Cardiac septum (tissue), 1 donor: ENCODE data around the gene FANCG. TPM values are rescaled to one million over a fixed set of nuclear protein-coding genes. Genes with fewer than 3 reads are reported as not detected.
A peak's percentile ranks its signal among the peaks of the same experiment; 100 is the strongest.

Experiments
- DNase-seq: peaks from one replicate; pipeline ENCODE4 v3.0.0-alpha.2; 2020; ENCODE audit warnings: low spot score
- intact Hi-C: fragments of 100-400 bp; cut with DNase I; formaldehyde crosslinking; loops from one replicate; pipeline ENCODE4 v1.14.0; 2022
- total RNA-seq: library from RNA; stranded (reverse); fragmentation: NEBNext Ultra II Directional; extraction: Animal tissue kit (Norgen Biotek cat#: 25700); gene quantifications from one replicate; pipeline ENCODE4 v1.2.1, GENCODE V29; 2021
- donor health status: DM: no; HTN: no; CAD: no.

FANCG gene
- total RNA-seq, 1 donor from 2014 or later: 5.6 TPM

DNA sequence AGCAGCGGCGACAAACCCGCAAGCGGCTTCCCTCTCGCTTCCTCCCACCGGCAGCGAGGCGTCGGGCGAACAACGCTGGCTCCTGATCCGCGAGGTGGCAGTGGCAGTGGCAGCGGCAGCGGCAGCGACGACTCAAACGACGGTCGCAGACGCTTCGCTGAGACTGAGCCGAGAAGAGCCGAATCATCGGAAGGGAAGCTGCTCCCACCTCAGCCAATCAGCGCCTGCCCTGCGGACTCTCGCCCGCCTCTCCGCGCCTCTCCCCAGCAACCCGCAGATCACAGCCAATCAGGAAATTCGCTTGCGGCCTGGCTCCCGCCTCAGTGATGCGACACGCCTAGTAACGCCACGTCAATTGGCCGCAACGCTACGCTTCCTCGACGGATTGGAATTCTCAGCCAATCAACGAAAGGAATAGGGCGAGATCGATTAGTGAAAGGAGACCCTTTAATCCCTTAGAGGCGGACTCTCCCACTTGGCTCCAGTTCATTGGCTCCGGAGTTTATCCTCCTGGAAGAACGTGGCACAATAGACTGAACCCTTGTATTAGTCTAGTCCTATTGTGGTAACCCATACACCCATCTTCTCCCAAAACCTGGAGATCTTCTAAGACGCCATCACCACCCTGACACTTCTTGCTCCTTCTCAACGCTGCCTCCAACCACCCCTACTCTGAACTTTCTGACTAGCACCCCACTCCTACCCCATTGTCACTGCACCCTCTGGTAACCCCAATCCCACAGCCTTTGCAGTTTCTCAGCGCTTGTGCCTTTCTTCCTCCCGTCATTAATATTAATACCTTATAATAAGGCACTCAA, 7.1 kb downstream of the FANCG start, which contains the start of gene VCP:
Gene VCP, minus strand, starts transcription at position 165 of the 818 bp plus-strand sequence. CDS start 272 bp downstream, outside the sequence.
- intact Hi-C loops: loop anchor here (5.0 to 10.0 kb wide), 2 partner anchors 80 to 532 kb away; partner anchors contain the start of gene TESK1
- peak; percentile 99 for DNase-seq

GRCh38 chr9:35071814-35072460, 7.8 kb downstream of the FANCG start:
- intact Hi-C loops: loop anchor here (5.0 to 10.0 kb wide), 2 partner anchors 80 to 533 kb away; partner anchors contain the start of gene TESK1
- DNase-seq: peak; percentile 94

GRCh38 chr9:35070823-35071813, 8.6 kb downstream of the FANCG start:
- intact Hi-C loops: loop anchor here (5.0 to 10.0 kb wide), 2 partner anchors 79 to 534 kb away; partner anchors contain the start of gene TESK1
- no peak for DNase-seq

GRCh38 chr9:35069020-35069419, 10.7 kb downstream of the FANCG start:
- intact Hi-C loops: no loop called here

GRCh38 chr9:35067056-35067455, 12.7 kb downstream of the FANCG start:
- DNase-seq: no peak
- intact Hi-C loops: no loop called here

More at GRCh38 chr9:35069020-35069419, 10.7 kb downstream of the FANCG start:
- no peak for DNase-seq

- DNase-seq: no peak
- intact Hi-C loops: no loop called here
These were observed 19.1 kb downstream of the FANCG start for GRCh38 chr9:35060548-35061207.

- intact Hi-C loops: no loop called here
- no peak for DNase-seq
These were observed 20.3 kb downstream of the FANCG start for GRCh38 chr9:35059438-35059837.

- no peak for DNase-seq
- intact Hi-C loops: no loop called here
These were observed 22.5 kb downstream of the FANCG start for GRCh38 chr9:35057271-35057620.

DNA sequence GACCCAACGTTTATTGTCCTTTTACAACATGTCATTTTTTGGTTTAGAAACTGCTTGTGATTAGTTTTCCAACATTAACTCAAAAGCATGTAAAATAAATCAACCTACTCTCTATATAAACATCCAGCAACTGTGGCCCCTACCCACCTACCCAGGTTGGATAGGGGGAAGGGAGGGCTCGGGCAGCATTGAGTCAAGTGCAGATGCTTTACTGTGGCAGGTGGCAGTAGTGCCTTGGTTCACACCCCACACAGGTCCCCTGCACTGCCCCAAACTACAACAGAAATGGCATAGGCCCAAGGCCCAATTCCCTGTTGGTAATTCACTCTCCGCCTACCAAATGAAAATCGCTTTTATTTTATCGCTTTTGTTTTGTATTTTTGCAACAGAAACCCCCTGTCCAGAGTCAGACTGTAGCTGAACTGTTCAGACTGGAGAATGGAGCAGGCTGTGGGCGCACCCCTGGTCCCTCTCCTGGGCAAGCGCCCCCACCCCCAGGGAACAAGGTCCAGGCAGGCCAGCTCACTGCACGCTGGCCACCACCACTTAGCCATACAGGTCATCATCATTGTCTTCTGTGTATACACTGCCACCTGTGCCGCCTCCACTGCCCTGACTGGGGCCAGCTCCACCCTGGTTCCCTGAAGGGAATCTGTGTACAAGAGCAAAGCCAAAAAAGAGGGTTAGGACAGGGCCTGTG, 23.0 kb downstream of the FANCG start:
- no peak for DNase-seq
- intact Hi-C loops: no loop called here

GRCh38 chr9:35054871-35055644, 24.7 kb downstream of the FANCG start:
- DNase-seq: no peak

DNA sequence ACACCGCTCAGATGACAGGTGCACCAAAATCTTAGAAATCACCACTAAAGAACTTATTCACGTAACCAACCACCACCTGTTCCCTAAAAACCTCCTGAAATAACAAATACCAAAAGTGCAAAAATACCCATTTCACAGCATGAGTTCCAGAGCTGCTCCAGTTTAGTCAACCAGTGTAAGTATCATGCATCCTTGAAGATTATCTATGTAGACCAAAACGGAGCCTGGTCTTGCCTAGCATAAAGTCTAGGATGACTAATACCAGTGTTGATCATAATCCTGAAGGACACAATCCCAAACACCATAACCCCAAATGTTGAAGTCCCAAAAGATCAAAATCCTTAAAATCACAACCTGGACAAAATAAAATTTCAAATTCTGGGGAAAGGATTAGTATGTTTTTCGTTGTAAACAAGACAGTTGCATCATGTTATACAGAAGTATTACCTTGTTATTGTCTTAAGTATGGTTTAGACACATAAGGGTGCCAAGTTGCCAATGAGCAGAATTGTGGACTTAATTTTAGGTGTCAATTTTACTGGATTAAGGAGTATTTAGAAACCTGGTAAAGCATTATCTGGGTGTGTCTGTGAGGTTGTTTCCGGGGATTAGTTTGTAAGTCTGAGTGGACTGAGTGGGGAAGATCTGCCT, 25.4 kb downstream of the FANCG start:
- intact Hi-C loops: loop anchor here (5.0 kb wide), 1 partner anchor 57 kb away; no protein-coding TSS in a partner anchor
- DNase-seq: no peak

More at GRCh38 chr9:35054871-35055644, 24.7 kb downstream of the FANCG start:
- intact Hi-C loops: loop anchor here (5.0 kb wide), 1 partner anchor 58 kb away; no protein-coding TSS in a partner anchor

- no peak for DNase-seq
- intact Hi-C loops: loop anchor here (5.0 kb wide), 1 partner anchor 54 kb away; no protein-coding TSS in a partner anchor
These were observed 28.4 kb downstream of the FANCG start for GRCh38 chr9:35051069-35051967.

DNA sequence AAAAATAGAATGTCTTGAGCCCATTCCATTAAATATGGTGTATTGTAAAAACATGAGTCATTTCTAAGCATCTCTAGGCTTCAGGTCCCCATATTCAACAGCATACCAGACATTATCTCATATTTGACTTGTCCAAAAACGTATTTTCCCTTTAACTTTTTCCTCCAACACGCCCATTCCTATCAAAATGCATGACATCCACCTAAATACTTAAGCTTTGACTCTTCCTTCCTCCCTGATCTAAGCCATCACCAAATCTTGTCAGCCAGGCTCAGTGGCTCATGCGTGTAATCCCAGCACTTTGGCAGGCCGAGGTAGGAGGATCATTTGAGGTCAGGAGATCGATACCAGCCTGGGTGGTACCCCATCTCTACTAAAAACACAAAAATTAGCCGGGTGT, 31.2 kb downstream of the FANCG start:
- intact Hi-C loops: no loop called here

DNA sequence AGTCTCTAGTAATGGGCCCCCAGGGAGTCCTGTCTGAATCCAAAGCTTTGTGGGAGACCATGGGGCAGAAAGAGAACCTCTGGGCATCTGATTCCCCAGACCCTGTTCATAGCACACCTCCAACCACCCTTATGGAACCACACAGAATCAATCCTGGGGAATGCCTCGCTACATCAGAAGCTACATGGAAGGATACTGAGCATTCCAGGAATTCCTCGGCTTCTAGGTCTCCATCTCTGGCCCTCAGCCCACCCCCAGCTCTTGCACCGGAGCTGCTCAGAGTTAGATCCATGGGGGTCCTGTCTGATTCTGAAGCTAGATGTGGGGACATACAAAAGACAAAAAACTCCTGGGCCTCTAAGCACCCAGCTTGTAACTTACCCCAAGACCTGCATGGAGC, 35.7 kb downstream of the FANCG start:
- intact Hi-C loops: no loop called here
- DNase-seq: no peak

More for the DNA sequence above, 31.2 kb downstream of the FANCG start:
- DNase-seq: no peak

DNA sequence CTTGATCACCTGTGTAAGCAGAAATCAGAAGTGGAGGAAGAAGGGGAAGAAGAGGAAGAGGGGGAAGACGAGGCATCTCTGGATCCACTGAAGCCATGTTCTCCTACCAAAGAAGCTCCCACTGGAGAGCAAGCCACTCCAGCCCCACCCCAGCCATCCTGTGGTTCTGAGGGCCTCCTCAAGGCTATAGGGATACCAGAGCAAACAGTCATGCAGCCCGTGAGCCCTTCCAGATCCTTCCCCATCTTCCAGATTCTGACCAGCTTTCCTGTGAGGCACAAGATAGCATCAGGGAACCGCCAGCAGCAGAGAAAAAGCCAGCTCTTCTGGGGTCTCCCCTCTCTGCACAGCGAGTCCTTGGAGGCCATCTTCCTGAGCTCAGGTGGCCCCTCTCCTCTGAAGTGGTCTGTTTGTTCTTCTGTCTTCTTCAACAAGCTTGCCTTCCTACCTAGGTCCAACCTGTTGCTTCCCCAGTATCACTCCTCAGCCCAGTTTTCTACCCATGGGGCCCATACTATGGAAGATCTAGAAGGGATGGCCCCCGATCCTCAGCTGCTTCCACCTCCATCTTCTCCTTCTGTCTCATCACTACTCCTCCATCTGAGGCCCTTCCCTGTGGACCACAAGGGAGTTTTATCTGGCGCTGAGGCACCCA, 36.7 kb downstream of the FANCG start:
- intact Hi-C loops: no loop called here
- no peak for DNase-seq
